ENCODE measurements around the gene EPS8L3. TPM values are rescaled to one million over a fixed set of nuclear protein-coding genes. Genes with fewer than 3 reads are reported as not detected.
"Not testable (repeated sequence)": the region's sequence is repeated elsewhere in the genome, so short reads cannot be mapped to it uniquely, and the experiment has no call there.

Gene EPS8L3
- total RNA-seq, 1 donor from 2014 or later, result not detected

DNA sequence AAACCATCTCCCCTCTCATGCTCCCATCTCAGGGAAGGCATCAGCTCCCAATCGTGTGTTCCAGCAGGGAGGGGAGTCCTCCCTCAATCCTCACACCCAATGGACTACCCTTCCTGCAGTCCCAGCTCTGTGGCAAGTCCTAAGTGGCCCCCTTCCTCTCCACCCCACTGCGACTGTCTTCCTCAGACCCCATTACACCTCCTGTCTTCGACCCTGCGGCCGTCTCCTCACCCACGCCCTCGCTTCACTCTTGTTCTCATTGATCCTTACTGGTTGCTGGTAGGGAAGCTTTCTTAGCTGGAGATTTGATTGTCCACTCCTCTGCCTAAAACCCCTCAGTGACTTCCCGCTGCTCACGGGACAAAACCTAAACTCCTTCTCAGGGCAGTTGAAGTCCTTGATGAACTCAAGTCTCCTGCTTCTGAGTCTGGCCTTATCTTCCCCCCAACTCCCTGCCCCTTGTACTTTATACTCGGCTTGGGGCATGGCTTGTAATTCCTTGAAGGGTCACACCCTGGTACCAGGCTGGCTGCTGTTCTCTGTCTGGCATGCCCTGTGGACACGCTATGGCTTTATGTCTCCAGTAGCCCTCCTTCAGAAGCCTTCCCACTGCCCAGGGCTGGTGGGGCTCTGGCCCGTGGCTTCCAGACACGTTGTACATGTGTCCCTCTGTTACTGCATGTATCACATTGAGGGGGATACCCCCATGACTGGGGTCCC lies 2.3 kb upstream of the EPS8L3 start:
- intact Hi-C loops (cut with micrococcal nuclease), result no loop called here

DNA sequence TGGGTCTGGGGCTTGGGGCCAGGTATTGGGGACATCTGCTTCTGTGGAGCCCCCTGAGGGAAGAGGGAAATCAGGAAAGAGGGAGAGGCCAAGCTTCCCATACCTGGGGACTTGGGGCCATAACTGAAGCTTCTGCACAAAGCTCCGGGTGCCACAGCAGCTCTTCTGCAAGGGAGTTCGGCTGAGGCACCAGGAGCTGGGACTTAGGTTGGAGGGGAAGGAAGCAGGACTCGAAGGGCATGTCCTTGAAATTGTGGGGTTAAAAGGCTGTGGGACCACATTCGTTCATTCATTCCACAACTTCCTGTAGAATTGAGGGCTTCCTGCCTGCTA lies 1.7 kb upstream of the EPS8L3 start:
- intact Hi-C loops (cut with micrococcal nuclease), result no loop called here

DNA sequence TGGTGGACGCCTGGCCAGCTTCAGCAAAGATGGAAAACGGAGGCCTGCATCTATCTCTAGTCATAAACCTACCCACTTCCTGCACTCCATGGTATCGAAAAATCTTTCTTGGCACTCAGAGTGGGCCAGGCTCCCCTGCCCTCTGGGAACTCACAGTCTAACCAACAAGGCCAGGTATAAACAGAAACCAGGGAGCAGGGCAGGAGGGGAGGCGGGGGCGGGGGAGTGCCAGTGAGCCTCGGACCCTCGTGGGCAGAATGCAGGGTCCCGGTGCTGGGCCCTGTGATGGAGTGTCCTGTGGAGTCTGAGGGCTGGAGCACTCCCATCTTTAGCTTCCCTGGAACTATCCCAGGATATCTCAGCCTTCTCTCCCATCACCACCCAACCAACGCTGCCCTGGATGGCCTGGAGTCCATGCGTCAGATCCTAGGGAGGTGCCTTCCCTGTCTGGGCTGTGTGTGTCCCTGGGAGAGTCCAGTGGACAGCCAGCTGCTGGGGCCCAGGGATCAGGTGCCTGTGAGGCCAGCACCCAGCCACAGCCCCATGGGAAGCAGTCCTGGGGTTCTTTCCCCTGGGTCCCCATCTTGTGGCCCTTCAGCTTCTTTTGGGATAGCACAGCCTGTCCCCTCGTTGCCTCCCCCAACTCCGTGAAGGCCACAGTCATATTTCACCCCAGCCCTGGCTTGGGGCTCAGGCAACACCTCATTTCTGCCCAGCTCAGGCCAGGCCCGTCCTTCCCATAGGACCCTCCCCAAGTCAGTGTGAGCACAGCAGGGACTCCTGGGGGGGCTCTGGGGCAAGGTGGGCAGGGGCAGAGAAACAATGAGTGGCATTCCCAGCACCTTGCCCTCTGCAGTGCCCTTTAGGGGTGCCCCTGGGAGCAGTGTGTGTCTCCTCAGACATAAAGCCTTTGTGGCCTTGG lies 1.1 kb upstream of the EPS8L3 start:
- intact Hi-C loops (cut with micrococcal nuclease), result no loop called here

DNA sequence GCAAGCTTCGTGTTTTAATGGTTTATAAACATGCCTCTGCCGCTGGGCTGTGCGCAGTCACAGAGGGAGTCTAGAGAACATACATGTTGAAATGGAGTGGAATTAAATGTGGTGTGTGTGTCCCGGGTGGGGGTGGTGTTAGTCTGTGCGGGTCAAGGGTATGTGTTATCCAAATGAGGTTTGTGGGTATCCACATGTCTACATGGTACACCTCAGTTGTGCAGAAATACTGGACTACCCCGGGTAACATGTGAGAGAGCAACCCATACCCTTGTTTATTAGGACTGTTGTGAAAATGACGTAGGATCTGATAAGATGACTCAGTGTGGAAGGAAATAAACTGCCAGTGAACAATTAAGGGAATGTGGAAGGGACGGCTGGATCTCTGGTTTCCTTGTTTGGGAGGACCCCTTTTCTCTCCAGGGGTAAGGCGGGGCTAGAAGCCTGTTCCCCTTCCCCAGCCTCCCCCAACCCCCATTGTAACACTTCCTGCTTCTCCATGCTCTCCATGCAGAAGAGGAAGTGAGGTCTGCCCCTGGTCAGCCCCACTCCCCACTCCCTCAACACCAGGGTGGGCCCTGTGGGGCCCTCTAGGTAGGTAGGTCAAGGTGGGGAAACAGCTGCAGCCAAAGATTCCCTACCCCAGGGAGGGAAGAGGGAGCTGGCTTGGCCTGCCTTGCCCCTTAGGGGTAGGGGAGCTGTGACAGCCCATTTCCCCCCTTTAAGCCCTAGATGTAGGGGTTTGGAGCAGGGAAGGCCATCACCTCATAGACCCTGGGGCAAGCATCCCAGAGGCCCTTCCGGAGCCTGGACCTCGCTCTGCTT lies 690 bp downstream of the EPS8L3 start:
- intact Hi-C loops (cut with micrococcal nuclease), result no loop called here

DNA sequence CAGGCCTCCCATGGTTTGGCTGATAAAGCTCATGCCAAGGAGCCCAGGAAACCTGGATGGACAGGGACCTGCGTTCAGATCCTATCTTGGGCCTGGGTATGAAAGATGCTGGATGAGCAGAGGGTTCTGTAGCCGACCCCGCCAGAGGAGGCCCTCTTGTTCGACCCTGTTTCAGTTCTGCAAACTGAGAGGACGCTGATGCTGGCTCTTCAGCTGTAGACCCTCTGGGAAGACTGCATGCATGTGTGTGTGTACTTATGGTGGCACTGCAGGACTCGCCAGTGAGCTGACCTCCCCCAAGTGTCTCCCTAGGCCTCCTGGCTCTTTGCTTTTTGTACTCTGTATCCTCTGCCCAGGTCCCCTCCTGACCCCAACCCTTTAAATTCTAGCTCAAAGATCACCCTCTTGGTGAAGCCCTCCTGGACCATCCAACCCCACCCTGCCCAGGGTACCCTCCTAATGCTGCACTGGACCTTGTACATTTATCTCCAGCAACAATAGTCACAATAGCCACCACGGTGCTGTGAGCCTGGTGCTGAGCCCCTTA lies 1.6 kb downstream of the EPS8L3 start:
- intact Hi-C loops (cut with micrococcal nuclease), result no loop called here

DNA sequence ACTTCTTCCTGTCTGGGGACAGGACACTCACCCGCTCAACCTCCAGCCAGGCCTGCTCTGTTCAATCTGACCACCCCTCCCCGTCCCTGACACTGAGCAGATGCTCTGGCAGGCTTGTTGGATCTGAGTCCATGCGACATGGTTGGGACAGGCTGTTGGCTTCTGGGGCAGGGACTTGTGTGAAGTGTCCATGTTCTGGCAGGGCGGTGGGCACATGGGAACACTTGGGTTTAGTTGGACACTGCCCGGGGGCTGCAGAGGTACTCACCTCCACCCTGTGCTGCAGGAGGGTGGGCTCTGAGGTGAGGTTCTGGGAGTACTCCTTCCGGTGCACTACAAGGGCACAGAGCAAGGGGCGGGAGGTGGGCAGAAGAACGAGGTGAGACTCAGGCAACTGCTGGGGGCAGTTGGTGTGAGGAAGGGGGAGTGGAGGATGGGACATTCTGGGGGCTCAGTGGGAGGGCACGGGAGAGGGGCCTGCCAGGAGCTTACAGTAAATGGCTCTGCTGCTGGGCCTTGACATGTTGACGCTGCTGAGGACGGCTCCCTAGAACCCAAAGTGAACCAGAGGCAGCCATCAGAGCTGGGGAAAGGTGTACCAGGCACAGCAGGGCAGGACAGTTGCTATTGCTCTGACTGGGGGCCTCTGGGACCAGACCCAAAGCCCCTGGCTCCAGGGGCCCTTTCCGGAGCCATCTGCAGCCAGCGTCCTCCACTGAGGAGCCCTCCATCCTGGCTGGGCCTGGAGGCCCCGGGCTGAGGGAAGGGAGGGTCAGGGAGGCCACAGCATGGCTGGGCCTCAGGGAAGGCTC lies 2.3 kb downstream of the EPS8L3 start:
- intact Hi-C loops (cut with micrococcal nuclease), result no loop called here

DNA sequence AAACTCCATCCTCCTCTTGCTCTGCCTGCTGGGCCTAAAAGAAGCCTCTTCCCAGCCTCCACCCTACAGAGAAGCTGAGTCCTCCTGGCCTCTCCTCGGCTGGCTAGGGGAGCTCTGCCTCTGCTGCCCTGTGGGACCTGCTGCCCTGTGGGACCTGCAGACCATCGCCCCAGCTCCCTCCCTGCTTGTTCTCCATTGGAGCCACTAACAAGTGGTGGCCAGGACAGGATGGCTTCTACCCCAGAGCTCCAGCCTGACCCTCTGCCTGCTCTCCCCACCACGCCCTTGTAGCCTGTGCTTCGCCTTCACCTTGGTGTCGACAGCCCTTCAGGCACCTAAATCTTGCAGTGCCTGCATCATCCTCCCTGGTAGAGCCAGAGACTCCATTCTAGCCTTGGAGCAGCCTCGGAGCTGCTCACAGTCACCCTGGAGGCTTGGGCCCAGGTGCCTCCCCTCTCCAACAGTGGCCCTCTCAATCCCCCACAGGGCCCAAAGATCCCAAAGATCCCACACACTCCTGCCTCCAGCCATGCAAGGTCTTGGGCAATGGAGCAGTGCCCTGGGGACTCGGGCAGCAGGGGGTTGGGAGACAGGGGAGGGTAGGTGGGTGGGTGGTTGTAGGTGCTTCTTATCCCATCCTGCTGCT lies 3.0 kb downstream of the EPS8L3 start:
- intact Hi-C loops (cut with micrococcal nuclease), result no loop called here

DNA sequence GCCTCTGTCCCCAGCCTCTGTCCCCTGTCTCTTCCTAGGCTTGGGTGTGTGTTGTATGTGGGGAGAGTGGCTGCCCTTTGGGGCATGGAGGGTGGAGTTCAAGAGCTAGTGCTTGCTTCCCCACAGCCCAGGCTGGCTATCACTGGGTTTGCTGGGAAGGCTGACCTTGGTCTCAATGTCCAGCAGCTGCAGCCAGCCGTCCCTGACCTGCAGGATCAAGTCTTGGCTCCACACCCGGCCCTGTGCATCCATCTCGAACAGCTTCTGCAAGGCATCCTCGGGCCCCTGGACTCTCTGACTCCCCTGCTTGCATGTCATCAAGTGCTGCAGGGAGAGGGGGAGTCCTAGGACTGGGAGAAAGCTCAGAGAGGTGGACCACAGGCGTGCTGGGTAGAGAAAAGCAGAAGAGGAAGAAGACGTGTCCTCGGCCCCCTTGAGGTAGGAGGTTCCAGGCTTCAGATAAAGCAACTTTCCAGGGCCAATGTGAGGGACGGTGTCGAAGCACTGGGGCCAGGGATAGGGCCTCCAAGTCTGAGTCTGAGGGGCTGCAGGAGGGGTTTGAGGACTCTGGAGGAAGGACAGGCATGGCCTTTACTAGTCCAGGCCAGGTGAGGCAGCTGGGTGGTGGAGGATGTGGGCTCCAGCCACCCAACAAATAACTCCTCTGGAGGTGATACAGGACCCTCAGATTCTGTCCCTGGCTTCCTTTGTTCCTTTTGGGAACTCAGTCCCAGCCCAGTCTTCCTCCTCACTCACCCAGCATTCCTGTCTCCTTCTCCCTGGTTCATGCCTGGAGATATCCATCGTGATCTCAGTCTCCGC lies 4.0 kb downstream of the EPS8L3 start:
- intact Hi-C loops (cut with micrococcal nuclease), result no loop called here

DNA sequence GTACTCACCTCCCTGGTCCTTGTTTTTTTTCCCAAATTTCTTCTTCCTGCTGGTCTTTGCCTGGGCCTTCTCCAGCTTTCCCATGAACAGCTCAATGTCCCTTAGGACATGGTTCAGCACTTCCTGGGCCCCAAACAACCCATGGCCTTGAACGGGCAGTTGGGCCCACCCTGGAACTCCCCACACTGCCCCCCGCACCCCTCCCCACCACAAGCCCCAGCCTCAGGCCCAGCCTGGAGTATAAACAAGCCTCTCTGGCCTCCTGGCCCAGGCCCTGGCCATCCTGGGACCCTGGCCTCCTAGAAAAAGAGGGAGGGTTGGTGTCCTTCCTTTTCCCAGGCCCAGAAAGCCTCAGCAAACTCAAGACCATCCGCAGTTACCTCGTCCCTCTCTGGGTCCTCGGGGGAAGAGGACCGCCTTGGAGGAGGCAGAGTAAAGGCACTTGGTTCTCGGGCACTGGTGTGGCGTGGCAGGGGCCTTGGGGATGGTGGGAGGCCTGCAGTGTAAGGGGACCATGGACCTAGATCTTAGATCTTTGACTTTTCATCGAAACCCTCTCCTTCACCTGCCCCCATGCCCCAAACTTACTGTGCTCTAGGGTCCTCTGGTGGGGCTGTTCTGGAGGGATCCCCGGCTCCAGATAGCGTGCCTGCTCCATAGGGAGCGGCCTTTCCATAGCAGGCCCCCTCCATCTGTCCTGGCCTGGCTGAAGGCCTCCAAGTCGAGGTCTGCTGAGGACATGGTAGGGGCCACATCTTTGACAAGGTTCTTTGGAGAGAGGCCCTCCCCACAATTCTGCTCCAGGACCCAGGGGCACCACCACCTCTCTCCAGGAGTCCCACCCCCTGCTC lies 5.6 kb downstream of the EPS8L3 start:
- intact Hi-C loops (cut with micrococcal nuclease), result no loop called here

DNA sequence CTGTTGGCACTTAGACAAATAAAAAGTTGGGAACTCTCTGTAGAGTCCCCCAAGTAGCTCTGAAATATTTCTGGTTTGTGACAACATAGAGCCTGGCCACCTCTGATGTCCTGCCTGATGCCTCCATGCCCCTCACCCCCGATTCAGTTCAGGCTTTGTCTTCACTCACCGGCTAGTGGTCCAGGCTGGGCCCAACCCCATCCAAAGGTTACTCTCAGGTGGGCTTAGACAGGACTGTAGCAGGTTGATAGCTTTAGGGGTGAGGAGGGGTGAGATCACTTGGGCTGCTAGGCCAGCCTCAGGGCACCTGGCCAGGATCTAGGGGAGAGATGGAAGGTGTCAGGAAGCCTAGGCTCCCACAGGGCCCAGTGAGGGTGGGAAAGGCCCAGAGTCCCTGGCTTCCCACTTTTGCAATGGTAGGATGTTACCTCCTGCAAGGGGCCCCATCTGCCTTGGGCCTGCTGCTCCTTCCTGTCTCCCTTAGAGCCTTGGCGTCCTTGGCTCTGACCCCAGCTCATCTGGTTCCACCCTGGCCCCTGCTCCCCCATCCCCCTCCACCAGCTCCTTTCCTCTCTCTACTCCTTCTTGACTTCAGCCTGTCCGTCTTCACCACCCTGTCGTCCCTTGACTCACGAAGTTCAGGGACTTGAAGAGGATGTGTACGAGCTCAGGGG lies 6.7 kb downstream of the EPS8L3 start:
- intact Hi-C loops (cut with micrococcal nuclease), result no loop called here

DNA sequence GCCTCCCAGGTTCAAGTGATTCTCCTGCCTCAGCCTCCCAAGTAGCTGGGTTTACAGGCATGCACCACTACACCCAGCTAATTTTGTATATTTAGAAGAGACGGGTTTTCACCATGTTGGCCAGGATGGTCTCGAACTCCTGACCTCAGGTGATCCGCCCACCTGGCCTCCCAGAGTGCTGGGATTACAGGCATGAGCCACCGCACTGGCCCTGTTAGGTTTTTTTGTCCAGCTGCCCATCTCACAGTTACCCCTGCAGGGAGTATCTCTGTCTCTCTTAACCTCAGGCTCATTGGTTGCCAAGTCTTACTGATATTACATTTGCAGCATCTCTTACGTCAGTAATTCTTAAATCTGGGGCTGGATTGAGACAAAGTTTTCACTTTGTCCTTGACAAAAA lies 7.4 kb downstream of the EPS8L3 start:
- intact Hi-C loops (cut with micrococcal nuclease), result not testable (repeated sequence)

DNA sequence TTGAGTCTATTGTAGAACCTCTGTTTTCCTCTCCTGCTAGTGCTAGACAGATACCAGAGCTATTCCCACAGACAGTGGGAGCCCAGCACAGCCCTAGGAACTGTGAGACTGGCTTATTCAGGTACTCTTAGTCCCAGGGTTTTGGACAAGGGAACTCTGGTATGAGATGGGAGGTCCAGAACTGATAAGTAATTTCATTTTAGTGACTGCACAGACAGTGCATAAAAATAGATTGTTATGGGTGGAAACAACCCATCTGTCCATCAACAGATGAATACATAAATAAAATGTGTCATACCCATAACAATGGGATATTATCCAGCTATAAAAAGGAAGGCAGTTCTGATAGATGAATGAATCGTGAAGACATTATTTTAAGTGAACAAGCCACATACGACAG lies 9.0 kb downstream of the EPS8L3 start:
- intact Hi-C loops (cut with micrococcal nuclease), result no loop called here

DNA sequence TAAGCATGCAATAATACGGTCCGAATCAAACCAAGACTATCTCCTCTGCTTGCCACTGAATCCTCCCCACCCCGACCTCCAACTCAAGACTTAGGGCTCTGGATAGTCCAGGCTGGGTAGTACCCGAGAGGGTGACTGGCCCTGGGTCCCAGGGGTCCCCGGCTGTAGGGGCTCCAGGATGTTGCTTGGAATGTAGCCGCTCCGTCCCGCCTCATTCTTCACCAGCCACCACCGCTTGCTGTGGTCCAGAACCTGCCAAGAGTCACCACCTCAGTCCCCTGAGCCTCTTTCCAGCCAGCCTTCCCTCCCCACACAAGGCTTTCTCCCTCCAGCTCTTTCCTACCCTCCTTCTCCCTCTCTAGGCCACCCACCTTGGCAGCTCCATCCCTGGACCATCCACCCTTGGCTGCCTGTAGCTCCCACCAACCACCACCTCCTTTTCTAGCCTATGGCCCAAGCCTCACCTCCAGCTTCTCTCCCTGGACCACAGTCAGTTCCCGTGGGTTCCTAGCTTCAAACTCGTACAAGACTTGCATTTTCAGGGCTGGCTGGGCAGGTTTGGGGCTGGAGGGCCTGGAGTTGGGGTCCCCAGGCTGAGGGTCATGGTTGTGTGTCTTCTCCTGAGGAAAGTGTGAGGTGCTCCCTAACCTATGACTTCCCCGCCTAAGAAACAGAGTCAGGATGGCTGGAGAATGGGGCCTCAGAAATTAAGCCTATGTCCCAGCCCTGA lies 12.0 kb downstream of the EPS8L3 start:
- intact Hi-C loops (cut with micrococcal nuclease), result no loop called here

DNA sequence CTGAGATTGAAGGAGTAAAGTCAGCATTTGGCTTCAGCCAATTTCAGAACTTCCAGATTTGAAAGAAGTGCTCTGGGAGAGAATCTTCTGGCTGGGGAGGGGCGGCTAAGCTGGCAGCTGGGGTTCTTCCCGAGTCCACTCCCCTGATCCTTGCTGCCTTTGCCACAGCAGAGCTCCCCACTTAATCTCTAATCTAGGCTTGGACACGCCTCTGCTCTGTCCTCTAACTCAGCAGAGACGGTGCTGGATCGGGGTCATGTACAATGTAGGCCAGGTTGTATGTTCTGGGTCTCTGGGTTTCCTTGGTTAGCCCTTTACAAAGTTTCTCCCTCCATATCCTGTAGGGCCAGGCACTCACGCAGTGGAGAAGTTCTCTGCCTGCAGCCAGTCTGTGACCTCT lies 12.8 kb downstream of the EPS8L3 start:
- intact Hi-C loops (cut with micrococcal nuclease), result no loop called here

DNA sequence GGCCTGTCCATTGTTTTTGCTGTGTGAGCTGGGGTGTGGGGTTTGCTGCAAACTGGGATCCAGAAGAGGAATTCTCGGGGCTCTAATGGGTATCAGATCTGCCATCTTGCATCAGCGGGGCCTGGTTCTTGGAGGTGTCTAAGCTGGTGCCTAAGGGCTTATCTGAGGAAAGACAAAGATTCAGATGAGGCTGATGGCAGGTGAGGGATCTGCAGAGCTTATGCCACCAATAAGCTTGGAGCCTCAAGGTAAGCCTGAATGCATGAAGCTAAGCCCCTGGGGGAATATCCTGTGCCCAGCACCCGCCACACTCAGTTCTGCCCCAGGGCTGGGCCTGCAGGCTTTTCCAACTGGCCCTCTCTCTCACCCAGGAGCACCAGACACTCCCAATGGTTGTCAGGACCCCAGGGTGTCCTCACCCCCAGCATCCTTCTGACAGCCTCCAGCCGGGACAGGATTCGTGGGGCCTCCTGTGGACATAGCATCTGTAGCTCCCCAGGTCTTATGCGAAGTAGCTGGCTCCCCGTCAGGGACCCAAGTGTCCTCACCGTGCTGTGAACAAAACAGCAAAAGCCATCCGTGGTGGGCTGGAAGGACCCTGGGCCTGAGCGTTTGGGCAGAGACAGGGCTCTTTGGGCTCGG lies 13.4 kb downstream of the EPS8L3 start:
- intact Hi-C loops (cut with micrococcal nuclease), result no loop called here

DNA sequence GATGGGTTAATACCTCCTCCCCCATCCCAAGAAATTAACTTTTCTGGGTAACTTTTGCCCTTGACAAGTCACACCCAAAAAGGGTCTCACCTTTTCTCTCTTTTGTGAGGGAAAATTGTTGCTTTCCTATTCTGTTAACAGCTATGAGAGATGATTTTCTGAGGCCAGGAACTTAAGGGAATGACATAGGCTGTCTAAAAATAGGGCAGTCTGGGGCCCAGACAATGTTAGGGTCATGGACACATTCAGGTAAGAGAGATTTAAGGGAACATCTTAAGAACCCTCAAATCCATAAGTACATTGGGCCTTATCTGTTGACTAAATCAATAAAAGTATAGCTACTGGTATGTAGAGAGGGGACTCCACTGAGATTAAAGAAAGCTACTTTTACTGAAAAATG lies 14.5 kb downstream of the EPS8L3 start:
- intact Hi-C loops (cut with micrococcal nuclease), result no loop called here

DNA sequence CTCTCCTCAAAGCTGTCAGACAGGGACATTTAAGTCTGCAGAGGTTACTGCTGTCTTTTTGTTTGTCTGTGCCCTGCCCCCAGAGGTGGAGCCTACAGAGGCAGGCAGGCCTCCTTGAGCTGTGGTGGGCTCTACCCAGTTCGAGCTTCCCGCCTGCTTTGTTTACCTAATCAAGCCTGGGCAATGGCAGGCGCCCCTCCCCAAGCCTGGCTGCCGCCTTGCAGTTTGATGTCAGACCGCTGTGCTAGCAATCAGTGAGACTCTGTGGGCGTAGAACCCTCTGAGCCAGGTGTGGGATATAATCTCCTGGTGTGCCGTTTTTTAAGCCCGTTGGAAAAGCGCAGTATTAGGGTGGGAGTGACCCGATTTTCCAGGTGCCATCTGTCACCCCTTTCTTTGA lies 15.4 kb downstream of the EPS8L3 start:
- intact Hi-C loops (cut with micrococcal nuclease), result not testable (repeated sequence)

Data from T-helper 2 cell treated with Interferon-gamma antibody and Interleukin-4, amounts not matched to agents 100 ng/mL and 5 ng/mL, for 36 hours (primary cell).